Measurements from ENCODE around the gene TARS3. TPM values are rescaled to one million over a fixed set of nuclear protein-coding genes. Genes with fewer than 3 reads are reported as not detected.

TARS3 gene
- total RNA-seq, 1 experiment from 2014 or later, result 4.6 TPM

DNA sequence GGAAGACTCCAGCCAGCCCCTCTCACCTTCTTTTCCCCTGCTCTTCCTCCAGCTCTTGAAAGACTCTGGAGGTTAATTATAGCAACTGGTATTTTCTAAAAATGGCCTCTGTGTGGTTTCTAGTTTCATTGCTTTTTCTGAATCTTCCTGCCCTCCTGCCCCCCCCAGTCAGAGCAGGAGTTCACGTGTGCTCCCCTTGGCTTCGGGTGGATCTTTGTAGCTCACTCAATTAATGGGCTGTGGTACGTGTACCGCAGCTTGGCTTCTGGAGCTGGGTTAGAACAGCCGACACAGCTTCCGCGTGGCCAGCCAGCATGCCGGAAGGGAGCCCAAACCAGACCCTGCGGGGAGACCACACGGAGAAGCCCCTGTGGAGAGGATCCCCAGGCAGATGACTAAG lies 103.6 kb downstream of the TARS3 start:
- ChIA-PET POLR2A (ENCODE audit: unreplicated experiment) (interaction anchor here (0.6 kb wide), 1 partner anchor 151 kb away, joined by 3 read pairs; no protein-coding TSS in a partner anchor), CTCF (no interaction called here)

GRCh38 chr15:101619615-101619865 lies 104.7 kb downstream of the TARS3 start:
- Histone ChIP-seq H3F3A (ENCODE audit: insufficient read depth, low read depth) (no peaks in the 10 kb centered on the region), H2AFZ (no peak overlapping the region), H3K9me3 (ENCODE audit: insufficient read depth, low read depth) (no peaks in the 10 kb centered on the region), H3K4me3 (no peak overlapping the region), H3K4me2 (no peak overlapping the region), H3K4me1 (replicated peaks; ENCODE audit: insufficient read depth) (peaks cover 20% of the 10 kb centered on the region), H3K79me2 (ENCODE audit: low read depth) (no peaks in the 10 kb centered on the region), H4K20me1 (ENCODE audit: insufficient read depth) (no peaks in the 10 kb centered on the region), H3K36me3 (ENCODE audit: low read depth) (no peaks in the 10 kb centered on the region), H3K9me2 (ENCODE audit: insufficient read depth) (no peaks in the 10 kb centered on the region), H3K27me3 (ENCODE audit: insufficient read depth, low read depth) (no peaks in the 10 kb centered on the region), H3K27ac (no peak overlapping the region)
- POLR2A ChIA-PET (ENCODE audit: unreplicated experiment), result no interaction called here
- no peak for DNase-seq
- CTCF ChIA-PET, result no interaction called here
- BruUV-seq (replicated peaks), result no TSS peak
- intact Hi-C loops (cut with micrococcal nuclease; ENCODE audit: unreplicated experiment), result no loop called here
- TF ChIP-seq EZH2 (IDR thresholded peaks at IDR 0.05; ENCODE audit: low read depth), result no peak
- no peak for TF ChIP-seq CTCF (conservative IDR thresholded peaks at IDR 0.05)

More for the DNA sequence above, 103.6 kb downstream of the TARS3 start:
- Histone ChIP-seq H3K79me2 (ENCODE audit: low read depth) (no peaks in the 10 kb centered on the region), H3F3A (ENCODE audit: insufficient read depth, low read depth) (no peaks in the 10 kb centered on the region), H3K4me3 (no peak overlapping the region), H3K36me3 (ENCODE audit: low read depth) (no peaks in the 10 kb centered on the region), H4K20me1 (ENCODE audit: insufficient read depth) (no peaks in the 10 kb centered on the region), H3K9me2 (ENCODE audit: insufficient read depth) (no peaks in the 10 kb centered on the region), H3K9me3 (ENCODE audit: insufficient read depth, low read depth) (no peaks in the 10 kb centered on the region), H3K4me1 (replicated peaks; ENCODE audit: insufficient read depth) (peaks cover 19% of the 10 kb centered on the region), H2AFZ (no peak overlapping the region), H3K4me2 (no peak overlapping the region), H3K27me3 (ENCODE audit: insufficient read depth, low read depth) (no peaks in the 10 kb centered on the region), H3K27ac (no peak overlapping the region)
- BruUV-seq (replicated peaks), result no TSS peak
- TF ChIP-seq CTCF (conservative IDR thresholded peaks at IDR 0.05) (no peak), EZH2 (IDR thresholded peaks at IDR 0.05; ENCODE audit: low read depth) (no peak)
- intact Hi-C loops (cut with micrococcal nuclease; ENCODE audit: unreplicated experiment), result no loop called here
- DNase-seq, result no peak

DNA sequence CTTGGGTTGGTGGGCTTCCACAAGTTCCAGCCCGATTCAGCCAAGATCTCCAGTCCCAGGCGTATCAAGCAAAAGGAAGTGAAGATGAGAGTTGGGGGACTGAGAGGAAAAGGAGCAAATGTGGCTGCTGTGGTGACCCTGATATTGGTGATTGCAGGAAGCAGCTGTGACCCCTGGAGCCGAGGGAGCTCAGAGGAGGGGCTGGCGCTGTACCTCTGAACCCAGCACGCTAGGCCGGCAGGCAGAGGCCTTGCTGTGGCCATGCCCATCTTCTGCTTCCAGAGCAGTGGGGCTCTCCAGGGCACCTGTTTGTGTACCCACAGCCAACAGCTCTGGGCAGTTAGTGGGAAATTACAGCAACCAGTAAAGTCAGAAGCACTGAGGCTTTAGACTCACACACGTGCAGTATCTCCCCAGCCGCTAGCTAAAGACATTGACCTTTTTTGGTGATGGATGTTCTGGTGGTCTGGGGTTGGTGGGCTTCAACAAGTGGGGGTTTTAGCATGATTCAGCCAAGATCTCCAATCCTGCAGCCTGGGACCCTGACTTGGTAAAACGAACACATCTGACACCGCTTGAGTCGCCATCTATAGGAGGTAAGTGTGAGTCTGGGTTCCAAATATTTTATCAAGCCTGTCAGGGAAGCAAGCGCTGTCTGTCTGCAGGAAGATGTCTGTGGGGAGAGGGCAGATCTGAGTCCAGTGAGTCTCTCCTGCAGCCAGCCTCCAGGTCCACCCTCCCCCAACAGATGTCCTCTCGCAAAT lies 105.2 kb downstream of the TARS3 start:
- Histone ChIP-seq H3K9me3 (ENCODE audit: insufficient read depth, low read depth) (no peaks in the 10 kb centered on the region), H3K4me2 (no peak overlapping the region), H2AFZ (no peak overlapping the region), H3K36me3 (ENCODE audit: low read depth) (no peaks in the 10 kb centered on the region), H3K79me2 (ENCODE audit: low read depth) (no peaks in the 10 kb centered on the region), H3K27ac (no peak overlapping the region), H4K20me1 (ENCODE audit: insufficient read depth) (no peaks in the 10 kb centered on the region), H3K9me2 (ENCODE audit: insufficient read depth) (no peaks in the 10 kb centered on the region), H3K4me1 (replicated peaks; ENCODE audit: insufficient read depth) (peaks cover 15% of the 10 kb centered on the region), H3K27me3 (ENCODE audit: insufficient read depth, low read depth) (no peaks in the 10 kb centered on the region), H3K4me3 (no peak overlapping the region), H3F3A (ENCODE audit: insufficient read depth, low read depth) (no peaks in the 10 kb centered on the region)
- no peak for DNase-seq
- intact Hi-C loops (cut with micrococcal nuclease; ENCODE audit: unreplicated experiment), result no loop called here
- POLR2A ChIA-PET (ENCODE audit: unreplicated experiment), result no interaction called here
- no TSS peak for BruUV-seq (replicated peaks)
- no peak for TF ChIP-seq EZH2 (IDR thresholded peaks at IDR 0.05; ENCODE audit: low read depth)
- TF ChIP-seq CTCF (conservative IDR thresholded peaks at IDR 0.05), result no peak
- CTCF ChIA-PET, result no interaction called here
